GM18517 (cell line): ENCODE measurements around the gene EHD3.

Experiments used
- ATAC-seq: cut with Tn5 transposase; IDR thresholded peaks from one replicate; pipeline ENCODE4 v1.9.1; 2021; ENCODE audit warnings: mild to moderate bottlenecking, moderate library complexity; ENCODE audit not compliant: unreplicated experiment

The EHD3 gene

DNA sequence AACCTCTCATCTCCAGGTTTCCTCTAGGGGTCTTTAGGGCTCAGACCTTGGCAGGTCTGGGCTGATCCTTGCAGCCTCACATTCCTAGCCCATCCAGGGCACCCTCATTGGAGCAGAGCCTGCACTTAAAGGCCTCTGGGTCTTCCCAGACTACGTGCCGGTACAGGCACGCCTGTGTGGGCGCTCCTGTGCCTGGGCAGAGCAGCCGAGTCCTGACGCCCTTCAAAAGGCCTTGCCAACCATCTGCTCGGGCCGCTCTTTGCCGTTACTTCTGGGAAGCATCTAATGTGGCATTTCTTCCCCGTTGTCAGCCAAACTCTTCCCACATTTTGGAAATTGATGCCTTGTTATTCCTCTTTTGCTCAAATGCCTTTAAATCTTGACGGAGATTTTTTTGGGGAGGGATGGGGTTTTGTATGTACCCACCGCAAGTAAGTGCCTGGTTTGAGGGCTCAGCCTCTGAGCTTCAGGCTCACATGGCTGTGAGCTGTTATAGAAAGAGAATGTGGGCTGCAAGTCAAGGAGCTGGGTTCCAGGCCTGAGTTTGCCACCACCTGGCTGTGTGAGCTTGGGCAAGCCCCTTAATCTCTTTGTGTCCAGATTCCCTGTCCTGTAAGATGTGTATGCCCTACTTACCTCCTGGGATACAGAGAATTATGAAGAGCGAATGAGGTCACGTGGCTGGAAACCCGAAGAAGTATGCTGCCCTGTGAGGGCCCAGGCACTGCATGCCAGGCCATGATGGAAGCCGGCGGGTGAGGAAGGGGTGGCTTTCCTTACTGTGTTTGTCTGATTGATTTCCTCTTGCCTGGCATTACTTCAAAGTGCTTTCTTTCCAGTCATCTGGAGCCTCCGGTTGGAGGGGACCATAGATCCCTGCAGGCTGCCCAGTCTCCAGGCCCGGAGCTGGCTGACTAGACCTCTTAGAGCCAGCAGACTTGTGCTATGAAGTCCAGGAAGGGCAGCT is 20.6 kb downstream of the EHD3 start:
- no peak for ATAC-seq

DNA sequence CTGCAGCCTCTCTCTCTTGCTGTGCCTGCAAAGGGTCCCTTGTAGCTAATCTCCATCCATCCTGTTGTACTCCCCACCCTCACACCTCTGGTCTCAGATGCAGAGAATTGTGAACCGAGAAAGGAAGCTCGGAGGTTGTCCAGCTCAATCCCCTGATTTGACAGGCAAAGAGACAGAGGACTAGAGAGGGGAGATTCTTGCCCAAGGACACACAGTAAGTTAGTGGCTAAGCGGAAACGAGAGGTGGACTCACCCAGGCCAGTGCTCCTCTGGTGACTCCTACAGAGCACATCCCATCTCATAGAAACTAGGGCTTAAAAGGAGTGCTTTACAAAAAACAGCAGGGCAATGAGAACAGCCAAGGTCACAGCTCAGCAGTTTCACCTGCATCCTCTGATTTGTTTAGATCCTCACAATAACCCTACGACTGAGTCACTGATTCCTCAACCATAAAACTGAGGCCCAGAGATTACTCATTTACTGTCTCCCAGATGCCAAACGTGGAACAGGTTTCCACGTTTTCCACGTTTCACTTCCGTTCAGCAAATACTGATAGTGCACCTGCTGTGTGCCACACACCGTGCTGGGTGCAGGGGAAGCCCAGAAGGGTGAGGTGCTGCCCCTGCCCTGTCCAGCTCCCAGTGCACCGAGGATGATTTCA is 22.1 kb downstream of the EHD3 start:
- peak; percentile 79 for ATAC-seq

DNA sequence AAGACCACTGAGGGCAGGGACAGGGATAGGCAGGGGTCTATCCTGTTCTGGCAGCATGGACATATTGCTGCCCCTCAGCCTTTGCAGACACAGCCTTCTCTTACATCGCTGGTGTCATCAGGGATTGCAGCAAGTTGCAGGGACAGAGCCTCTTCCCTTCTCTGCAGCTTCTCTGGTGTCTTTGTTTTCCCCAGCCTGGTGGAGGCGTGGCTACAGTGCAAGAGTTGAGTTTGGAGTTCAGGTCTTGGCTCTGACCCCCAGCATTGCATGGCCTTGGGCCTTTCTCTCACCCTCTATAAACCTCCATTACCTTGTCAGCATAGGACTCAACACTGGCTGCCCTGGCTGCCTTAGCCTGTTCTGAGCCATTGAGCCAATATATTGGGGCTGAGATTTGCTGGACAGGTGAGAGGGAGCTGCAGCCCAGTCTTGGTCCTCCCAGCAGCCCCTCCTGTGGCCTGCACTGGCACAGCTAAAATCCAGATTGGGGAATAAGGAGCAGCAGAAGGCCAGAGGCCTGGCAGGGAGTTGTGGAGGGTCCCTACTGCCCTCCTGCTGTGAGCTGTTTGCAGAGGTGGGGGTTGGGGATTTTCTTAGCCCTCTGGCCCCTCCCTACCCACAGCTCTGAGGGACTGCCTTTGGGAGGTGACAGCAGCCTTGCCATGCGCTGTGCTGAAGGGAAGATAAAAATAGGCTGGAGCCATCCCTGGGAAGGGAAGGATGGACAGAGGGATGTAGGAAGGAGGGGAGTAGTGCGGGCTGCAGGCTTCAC is 22.8 kb downstream of the EHD3 start:
- peak; percentile 3 for ATAC-seq

DNA sequence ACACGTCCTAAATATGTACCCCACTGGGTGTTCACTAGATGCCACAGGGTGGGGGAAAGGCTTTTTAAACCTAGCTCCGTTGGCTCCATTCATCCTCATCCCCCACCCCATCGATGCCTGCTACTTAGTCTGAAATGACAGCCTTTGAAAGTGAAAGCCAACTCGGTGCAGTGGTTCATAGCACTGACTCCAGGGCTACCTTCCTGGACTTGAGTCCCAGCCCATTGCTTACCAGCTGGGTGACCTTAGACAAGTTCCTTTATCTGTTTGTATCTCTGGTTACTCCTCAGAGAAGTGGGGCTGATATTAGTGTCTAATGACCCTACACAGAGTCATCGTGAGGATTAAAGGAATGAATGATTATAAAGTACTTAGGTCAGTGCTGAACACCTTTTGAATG is 24.4 kb downstream of the EHD3 start:
- ATAC-seq: peak; percentile 42

DNA sequence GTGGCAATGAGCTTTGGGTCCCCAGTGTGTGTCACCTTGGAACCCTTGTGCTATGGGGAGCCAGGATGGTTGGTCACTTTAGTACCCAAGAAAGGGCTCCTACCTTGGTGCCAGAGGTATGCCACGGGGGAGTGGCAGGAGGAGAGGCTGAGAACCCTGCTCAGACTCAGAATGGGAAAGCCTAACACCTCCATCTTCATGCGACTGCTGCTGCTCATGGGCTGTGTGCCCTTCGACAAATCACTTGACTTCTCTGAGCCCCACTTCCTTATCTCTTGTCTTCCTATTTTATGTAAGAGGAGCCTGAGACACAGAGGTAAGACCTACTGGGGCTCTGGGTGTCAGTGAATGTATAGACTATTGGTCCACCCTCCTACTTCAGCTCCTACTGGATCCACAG is 25.1 kb downstream of the EHD3 start:
- no peak for ATAC-seq

DNA sequence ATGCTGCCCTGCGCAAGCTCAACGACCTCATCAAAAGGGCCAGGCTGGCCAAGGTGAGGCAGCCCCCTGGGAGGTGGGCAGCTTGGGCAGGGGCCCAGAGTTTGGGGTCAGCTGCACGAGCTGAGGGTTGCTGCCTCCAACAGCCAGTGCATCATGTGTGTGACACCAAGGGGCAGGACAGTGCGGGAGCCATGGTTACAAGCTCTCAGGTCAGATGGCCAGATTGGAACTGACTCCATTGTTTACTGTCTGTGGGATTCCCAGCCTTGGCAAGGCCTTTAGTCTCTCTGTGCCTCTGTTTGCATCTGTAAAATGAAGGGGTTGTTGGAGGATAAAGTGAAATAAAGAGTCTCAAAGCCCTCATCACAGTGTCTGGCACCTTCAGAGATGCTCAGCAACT is 26.9 kb downstream of the EHD3 start:
- no peak for ATAC-seq

DNA sequence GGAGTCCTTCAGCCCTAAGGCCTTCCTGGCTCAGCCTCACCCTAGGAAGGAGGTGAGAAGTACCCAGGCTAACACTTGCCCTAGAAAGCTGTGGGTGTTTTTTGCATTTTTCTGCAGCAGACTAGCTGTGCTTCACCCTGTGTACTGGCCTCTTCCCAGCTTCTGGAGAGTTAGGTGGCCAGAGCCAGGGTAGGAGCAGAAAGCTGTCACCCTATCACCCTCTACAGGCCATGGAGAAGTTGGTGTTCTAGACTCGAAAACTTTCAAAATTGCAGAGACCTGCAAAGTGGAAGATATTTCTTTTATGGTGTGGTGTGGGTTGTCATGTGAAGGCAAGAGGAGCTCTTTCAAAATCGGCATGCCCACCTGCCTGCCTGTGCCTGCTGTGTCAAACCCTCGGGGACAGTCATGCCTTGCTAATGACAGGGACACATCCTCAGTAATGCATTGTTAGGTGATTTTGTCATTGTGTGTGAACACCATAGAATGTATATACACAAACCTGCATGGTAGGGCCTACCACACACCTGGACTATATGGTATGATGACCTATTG is 29.8 kb downstream of the EHD3 start:
- ATAC-seq: no peak

DNA sequence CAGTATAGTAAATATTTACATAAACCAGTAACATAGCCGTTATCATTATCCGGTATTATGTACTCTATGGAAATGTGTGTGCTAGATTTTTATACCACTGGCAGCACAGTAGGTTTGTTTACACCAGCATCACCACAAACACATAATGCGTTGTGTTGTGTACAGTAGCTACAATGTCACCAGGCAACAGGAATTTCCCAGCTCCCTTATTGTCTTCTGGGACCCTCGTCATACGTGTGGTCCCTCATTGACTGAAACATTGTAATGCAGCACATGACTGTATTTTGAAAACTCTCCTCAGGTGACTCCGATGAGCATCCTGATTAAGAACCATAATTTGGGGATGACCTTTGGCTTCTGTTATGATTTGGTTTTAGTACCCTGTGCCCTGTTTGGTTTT is 31.3 kb downstream of the EHD3 start:
- ATAC-seq: no peak

DNA sequence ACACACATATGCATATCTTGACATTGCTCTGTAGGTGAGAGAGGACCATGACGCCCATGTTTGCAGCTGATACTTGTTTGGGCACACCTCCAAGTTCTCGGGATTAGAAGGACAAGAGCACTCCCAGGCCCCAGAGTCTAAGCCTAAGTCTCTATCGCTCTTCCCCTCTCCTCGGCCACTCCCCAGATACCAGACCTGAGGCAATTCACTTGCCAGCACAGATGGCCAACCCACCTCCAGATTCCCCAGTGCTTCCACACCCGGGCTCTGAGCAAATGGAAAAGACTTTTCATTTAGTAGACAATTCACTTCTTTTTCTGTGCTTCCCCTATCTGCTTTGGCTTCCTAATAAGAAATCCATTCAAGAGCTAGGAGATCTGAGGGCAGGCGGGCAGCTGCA is 32.9 kb downstream of the EHD3 start:
- ATAC-seq: no peak

DNA sequence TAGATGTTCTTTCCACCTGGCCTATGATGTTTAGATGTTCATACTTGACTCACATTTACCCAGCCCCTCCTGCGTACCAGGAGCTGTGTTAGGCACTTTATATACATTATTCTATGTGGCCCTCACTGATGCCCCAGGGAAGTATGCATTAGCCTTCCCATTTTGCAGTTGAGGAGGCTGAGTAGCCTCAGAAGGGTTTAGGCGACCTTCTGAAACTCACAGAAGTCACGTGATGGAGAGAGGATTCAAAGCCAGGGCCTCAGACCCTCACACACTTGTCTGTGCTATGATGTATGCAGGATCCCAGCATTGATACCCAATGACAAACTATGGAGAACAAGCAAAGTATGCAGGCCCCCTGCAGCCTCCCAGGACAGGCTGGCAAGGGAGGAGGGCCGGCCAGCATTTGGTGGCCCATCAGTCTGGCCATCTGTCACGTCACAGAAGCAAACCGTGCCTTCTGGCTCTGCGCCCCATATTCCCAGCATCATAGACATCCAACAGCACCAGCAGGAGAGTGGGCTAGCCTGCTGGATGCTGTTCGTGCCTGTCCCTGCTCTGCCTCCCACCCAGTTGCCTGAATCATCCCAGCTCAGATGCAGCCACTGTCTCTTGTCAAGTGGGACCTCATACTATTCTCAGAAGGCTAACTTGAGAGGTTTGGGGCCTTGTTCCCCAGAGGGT is 33.6 kb downstream of the EHD3 start:
- no peak for ATAC-seq

DNA sequence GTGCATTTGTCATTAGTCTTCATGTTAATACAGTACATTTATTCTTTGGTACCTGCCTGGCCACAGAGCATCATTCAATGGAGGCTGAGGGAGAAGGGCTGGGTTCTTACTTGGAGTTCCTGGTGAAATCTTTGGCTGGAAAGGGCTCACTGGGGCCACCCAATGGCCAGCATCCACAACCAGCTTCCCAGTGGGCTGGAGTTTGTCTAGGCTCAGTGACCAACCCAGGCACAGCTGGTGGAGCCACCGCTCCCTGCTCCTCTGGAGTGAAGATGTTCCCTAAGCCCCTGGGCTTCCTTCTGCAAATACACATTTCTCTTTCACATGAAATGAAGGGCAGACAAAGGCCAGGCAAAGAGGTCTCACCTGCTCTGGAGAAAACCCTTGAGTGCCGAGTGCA is 34.4 kb downstream of the EHD3 start:
- no peak for ATAC-seq

DNA sequence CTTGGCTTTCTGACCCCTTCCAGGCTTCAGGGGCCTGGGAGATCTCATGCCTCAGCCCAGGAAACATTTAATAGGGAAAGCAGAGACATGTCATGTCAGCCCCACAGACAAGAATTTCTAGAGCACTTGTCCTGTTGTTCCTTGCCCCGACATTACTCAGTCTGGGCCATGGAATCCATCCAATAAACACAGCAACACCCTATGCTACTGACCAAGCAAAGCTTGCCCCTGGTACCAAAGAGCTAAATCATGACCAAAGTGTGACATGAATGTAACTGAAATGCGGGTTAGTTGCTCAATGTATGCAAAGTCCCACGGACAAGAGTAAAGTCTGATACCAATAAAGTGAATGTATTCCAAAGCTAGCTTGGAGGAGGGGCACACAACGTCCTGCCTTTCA is 35.1 kb downstream of the EHD3 start:
- no peak for ATAC-seq

DNA sequence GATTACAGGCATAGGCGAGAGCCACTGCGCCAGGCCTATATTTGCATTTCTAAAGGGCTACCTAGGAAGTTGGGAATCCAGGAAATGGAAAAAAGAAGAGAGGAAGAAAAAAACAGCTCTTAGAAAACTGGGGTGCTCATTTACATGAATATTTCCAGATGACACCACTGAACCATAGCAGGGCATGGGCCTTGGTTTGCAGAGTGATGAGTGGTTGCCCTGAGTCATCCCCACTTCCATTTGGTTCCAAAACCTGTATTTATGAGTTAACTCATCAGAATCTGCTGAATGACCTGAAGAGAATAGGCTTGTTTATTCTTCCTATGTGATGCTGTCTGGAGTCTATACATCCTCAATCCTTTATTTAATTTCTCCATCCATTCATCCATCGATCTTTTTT is 36.2 kb downstream of the EHD3 start:
- no peak for ATAC-seq

DNA sequence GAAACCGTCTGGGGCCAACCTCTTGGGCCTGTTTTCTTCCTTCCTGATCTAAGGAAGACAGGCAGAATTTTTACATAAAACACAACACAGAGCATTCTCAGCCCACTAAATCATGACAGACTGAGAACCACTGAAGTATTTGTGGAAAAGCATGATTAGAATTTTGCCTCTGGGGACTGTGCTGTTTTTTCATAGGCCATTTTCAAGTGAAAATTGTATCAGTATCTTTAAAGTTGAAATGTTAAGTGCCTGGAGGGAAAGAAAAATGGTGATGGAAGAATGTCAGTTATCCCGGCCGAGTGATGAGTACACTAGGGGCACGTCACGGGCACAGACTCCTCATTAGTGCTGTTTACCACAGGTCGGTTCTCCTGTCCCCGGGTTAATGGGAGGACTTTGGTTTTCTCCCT is 36.9 kb downstream of the EHD3 start:
- ATAC-seq: no peak

DNA sequence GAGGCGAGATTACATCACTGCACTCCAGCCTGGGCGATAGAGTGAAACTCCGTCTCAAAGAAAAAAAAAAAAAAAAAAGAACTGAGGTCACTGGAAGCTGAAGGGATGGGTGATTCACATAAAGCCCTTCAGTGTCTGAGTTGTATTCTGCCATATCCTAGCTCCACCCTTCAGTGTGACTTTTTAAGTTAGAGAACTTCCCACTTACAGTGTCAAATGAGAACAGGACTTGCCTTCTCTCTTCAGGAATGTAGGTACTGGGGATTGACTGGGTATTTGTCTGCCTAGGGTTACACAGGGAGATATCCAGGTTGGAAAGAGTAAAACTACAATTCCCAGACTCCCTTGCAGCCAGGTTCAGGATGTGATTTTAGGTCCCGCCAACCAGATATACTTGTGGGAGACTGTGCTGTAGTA is 37.9 kb downstream of the EHD3 start:
- ATAC-seq: no peak

DNA sequence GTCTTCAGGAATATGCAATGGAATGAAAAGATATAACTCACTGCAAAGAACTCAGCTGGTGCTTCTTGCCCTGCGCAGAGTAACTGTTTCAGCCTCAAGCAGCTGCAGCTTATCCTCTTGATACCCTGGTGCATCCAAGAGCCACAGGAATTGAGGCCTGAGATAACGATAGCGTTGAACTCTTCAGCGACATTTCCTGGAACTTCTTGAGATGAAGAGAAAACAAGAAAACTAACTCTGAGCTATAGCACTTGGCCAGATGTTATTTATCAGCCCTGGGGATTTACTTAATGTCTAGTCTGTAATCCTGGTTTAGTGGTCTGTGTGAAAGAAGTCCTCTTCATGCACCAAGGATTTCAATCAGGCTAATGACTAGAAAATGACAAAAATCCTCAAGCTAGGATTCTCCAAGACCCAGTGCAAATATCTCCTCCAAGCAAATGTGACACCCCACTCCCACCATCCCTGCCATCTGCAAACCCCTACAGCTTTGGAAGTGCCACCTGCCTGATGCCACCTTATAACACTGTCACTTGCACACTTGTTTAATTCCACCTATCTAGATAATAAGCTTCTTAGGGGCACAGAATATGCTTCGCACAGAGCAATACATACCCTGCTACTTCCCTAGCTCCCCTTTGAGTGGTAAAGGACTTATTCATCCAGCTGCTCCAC is 40.6 kb downstream of the EHD3 start:
- ATAC-seq: no peak

DNA sequence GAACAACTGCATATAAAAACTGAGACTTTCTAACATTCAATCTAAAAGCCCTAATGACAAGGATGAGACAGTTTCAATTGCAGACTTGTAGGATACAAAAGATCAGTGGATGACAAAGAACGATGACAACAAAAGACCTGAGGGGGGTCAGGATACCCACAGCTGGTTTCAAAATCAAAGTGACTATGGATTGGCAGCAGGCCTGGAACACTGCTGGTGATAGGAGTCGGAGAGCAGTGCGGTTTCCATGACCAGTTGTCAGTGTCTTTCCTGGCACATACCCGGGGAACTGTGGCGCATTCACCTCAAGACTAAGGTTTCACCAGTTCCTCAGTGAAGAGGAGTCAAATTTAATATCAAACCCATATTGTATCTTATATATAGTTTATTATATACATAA is 42.0 kb downstream of the EHD3 start:
- no peak for ATAC-seq

DNA sequence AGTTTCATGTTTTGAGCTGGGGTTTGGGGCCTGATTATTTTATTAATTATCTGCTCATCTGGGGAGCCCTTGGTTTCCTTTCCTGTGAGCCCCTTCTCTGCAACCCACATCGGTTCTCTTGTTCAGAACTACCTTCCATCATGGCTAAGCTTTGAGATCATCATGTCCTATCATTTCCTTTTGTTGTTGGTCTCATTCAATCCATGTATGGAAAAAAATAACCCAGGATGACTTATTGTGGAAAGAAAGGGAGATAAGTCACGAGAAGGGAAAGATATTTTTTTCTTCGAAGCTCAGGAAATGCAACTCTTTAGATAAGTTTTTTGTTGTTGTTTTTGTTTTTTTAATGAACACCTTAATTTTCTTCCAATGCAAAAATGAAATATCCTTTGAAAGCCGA is 43.7 kb downstream of the EHD3 start:
- ATAC-seq: no peak

DNA sequence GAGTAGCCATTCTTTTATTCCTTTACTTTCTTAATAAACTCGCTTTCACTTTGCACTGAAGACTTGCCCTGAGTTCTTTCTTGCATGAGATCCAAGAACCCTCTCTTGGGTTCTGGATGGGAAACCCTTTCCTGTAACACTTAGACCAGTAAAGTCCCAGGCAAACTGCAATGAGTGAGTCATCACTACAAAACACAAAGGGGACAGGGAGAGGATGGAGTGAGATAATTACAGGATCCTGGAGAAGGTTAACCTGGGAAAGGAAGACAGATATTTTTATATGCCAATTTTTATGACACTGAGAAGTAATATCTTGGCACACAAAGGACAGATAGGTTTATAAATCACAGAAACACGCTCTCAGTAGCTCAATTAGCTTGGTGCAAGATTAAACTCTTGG is 48.7 kb downstream of the EHD3 start:
- no peak for ATAC-seq
